Liver (tissue), 9 donors: ENCODE results near the gene SLC9C1. TPM values are rescaled to one million over a fixed set of nuclear protein-coding genes. Genes with fewer than 3 reads are reported as not detected.

Experiments
- DNase-seq: peaks from one replicate; pipeline ENCODE4 v3.0.0-alpha.2; 2017; ENCODE audit warnings: low spot score
- H3K27ac ChIP-seq, 2 donors: one replicate each; pipeline ENCODE4 v1.7.0; 2013; ENCODE audit warnings: inconsistent platforms in 2 of 2, low read length in 2 of 2, control low read depth in 1 of 2, low read depth in 1 of 2, mild to moderate bottlenecking in 1 of 2
- H3K27me3 ChIP-seq, 4 donors: one replicate each; pipeline versions ENCODE4 v1.6.1 to v1.7.0; 2013; ENCODE audit warnings: low read length in 3 of 4, inconsistent platforms in 1 of 4, mild to moderate bottlenecking in 1 of 4, moderate library complexity in 1 of 4; ENCODE audit not compliant: control insufficient read depth in 4 of 4, insufficient read depth in 4 of 4
- H3K36me3 ChIP-seq, 4 donors: one replicate each; pipeline versions ENCODE4 v1.6.1 to v1.7.0; 2013; ENCODE audit warnings: low read length in 3 of 4, mild to moderate bottlenecking in 3 of 4, low read depth in 1 of 4, moderate library complexity in 1 of 4; ENCODE audit not compliant: control insufficient read depth in 4 of 4, insufficient read depth in 3 of 4
- H3K4me1 ChIP-seq, 4 donors: one replicate each; pipeline versions ENCODE4 v1.6.1 to v1.7.0; 2013; ENCODE audit warnings: low read length in 3 of 4, mild to moderate bottlenecking in 3 of 4, moderate library complexity in 1 of 4; ENCODE audit not compliant: control insufficient read depth in 4 of 4, insufficient read depth in 4 of 4
- H3K4me3 ChIP-seq, 3 donors: one replicate each; pipeline versions ENCODE4 v1.6.1 to v1.7.0; 2013; ENCODE audit warnings: low read length in 3 of 3, control low read depth in 1 of 3, low read depth in 1 of 3, mild to moderate bottlenecking in 1 of 3
- H3K9ac ChIP-seq, 2 donors: one replicate each; pipeline ENCODE4 v1.7.0; 2013; ENCODE audit warnings: low read length in 2 of 2, mild to moderate bottlenecking in 2 of 2, moderate library complexity in 2 of 2, control low read depth in 1 of 2, low read depth in 1 of 2
- H3K9me3 ChIP-seq, 4 donors: one replicate each; pipeline versions ENCODE4 v1.6.1 to v1.7.0; 2013; ENCODE audit warnings: low read length in 3 of 4; ENCODE audit not compliant: control insufficient read depth in 4 of 4
- CTCF ChIP-seq: fragments of 150-350 bp; IDR thresholded peaks from 2 replicates; pipeline ENCODE4 v1.5.1; 2017; ENCODE audit warnings: improper control_type of control experiment, low read depth, low read length; ENCODE audit not compliant: missing input control
- EGR1 ChIP-seq, 2 donors: IDR thresholded peaks; 2 replicates each; pipeline ENCODE4 v1.6.1; 2016 to 2018; ENCODE audit warnings: antibody characterized with exemption in 2 of 2, low read depth in 2 of 2
- FOXA1 ChIP-seq: IDR thresholded peaks from 2 replicates; pipeline ENCODE4 v1.6.1; 2016; ENCODE audit warnings: antibody characterized with exemption
- FOXA2 ChIP-seq: IDR thresholded peaks from 2 replicates; pipeline ENCODE4 v1.6.1; 2016; ENCODE audit warnings: antibody characterized with exemption
- HNF4A ChIP-seq, 2 donors: conservative IDR thresholded peaks; 2 replicates each; pipeline ENCODE4 v1.6.1; 2016; ENCODE audit warnings: antibody characterized with exemption in 2 of 2, mild to moderate bottlenecking in 2 of 2
- HNF4G ChIP-seq: IDR thresholded peaks from 2 replicates; pipeline ENCODE4 v1.6.1; 2016; ENCODE audit warnings: antibody characterized with exemption
- JUND ChIP-seq, 2 donors: IDR thresholded peaks; 2 replicates each; pipeline ENCODE4 v1.6.1; 2016; ENCODE audit warnings: antibody characterized with exemption in 2 of 2
- MAX ChIP-seq: IDR thresholded peaks from 2 replicates; pipeline ENCODE4 v1.6.1; 2016; ENCODE audit warnings: antibody characterized with exemption
- NR2F2 ChIP-seq: IDR thresholded peaks from 2 replicates; pipeline ENCODE4 v1.6.1; 2016; ENCODE audit warnings: antibody characterized with exemption
- RAD21 ChIP-seq, 2 donors: IDR thresholded peaks; 2 replicates each; pipeline ENCODE4 v1.6.1; 2016; ENCODE audit warnings: antibody characterized with exemption in 2 of 2, mild to moderate bottlenecking in 2 of 2
- RXRA ChIP-seq, 2 donors: IDR thresholded peaks; 2 replicates each; pipeline ENCODE4 v1.6.1; 2017 to 2018; ENCODE audit warnings: antibody characterized with exemption in 2 of 2, mild to moderate bottlenecking in 1 of 2
- TAF1 ChIP-seq: conservative IDR thresholded peaks from 2 replicates; pipeline ENCODE4 v1.6.1; 2016; ENCODE audit warnings: antibody characterized with exemption, mild to moderate bottlenecking
- YY1 ChIP-seq: IDR thresholded peaks from 2 replicates; pipeline ENCODE4 v1.6.1; 2016; ENCODE audit warnings: antibody characterized with exemption, mild to moderate bottlenecking
- WGBS: extraction: QIAGEN DNeasy Blood & Tissue Kit; methylation state at CpG from one replicate; pipeline ENCODE4 v1.1.7; 2013; 5-methylcytosine and 5-hydroxymethylcytosine counted together
- polyA plus RNA-seq, 2 donors: library from polyadenylated mRNA; stranded (reverse) in 1 of 2; unstranded in 1 of 2; fragments of 200-250 nt in 1 of 2; fragments of >200 nt in 1 of 2; fragmentation: Nextera tagmentation in 1 of 2; extraction: Ambion mirVana in 1 of 2; gene quantifications; one replicate each; pipeline versions ENCODE4 v1.2.1 to v1.2.3, GENCODE V29; 2013 to 2015
- total RNA-seq, 2 donors: library from RNA; depleted of rRNA; stranded (reverse); fragments of >200 nt; gene quantifications; one replicate each; pipeline ENCODE4 v1.2.3, GENCODE V29; 2014
- TF ChIP-seq, protein P1 (sequence below): IDR thresholded peaks from 2 replicates; pipeline ENCODE4 v1.6.1; 2016; ENCODE audit warnings: antibody characterized with exemption
- donor health status: healthy.
- donor health status: healthy.
- donor health status: healthy.
- donor health status: healthy.
- donor health status: healthy.

The SLC9C1 gene
- total and polyA plus RNA-seq, 4 donors: 0.28 TPM; not detected in 3

- Histone ChIP-seq H3K9me3 (no peaks in the 10 kb centered on the region), H3K4me3 (no peak overlapping the region), H3K4me1 (no peaks in the 10 kb centered on the region), H3K9ac (no peak overlapping the region), H3K27ac (no peak overlapping the region), H3K27me3 (no peaks in the 10 kb centered on the region), H3K36me3 (no peaks in the 10 kb centered on the region)
- 87% methylated on average over 2 of the region's 2 CpGs for WGBS
- no peak for TF ChIP-seq TAF1
- TF ChIP-seq EGR1 (IDR thresholded peaks at IDR 0.05; ENCODE audit: low read depth in 2 of 2): no peak
- TF ChIP-seq HNF4G: no peak
- TF ChIP-seq FOXA1: no peak
- no peak for TF ChIP-seq MAX
- TF ChIP-seq JUND (IDR thresholded peaks at IDR 0.05): no peak
- TF ChIP-seq RXRA (IDR thresholded peaks at IDR 0.05): no peak
- no peak for TF ChIP-seq FOXA2
- no peak for TF ChIP-seq YY1
- TF ChIP-seq, protein P1, sequence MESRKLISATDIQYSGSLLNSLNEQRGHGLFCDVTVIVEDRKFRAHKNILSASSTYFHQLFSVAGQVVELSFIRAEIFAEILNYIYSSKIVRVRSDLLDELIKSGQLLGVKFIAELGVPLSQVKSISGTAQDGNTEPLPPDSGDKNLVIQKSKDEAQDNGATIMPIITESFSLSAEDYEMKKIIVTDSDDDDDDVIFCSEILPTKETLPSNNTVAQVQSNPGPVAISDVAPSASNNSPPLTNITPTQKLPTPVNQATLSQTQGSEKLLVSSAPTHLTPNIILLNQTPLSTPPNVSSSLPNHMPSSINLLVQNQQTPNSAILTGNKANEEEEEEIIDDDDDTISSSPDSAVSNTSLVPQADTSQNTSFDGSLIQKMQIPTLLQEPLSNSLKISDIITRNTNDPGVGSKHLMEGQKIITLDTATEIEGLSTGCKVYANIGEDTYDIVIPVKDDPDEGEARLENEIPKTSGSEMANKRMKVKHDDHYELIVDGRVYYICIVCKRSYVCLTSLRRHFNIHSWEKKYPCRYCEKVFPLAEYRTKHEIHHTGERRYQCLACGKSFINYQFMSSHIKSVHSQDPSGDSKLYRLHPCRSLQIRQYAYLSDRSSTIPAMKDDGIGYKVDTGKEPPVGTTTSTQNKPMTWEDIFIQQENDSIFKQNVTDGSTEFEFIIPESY: no peak
- no peak for DNase-seq
Observed at GRCh38 chr3:112167758-112168157, 126.3 kb downstream of the SLC9C1 start.

DNA sequence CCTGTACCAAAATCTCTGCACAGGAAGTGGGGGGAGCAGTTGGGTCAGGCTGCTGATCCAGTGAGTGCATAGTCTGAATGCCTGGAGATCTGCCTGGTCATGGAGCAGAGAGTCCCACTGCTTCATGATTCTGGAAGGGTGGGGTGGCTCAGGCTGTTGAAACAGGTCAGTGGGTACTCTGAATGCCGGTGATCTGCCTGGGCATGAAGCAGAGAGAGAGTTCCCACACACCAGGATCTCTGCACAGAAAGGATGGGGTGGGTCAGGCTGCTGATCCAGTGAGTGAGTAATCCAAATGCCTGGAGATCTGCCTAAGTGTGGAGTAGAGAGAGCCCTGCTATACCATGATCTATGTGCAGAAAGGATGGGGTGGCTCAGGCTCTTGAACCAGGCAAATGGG is 144.9 kb downstream of the SLC9C1 start:
- Histone ChIP-seq H3K4me3 (no peak overlapping the region), H3K9me3 (peaks cover 0 to 10% (median 9%) of the 10 kb centered on the region in 4 donors), H3K4me1 (no peaks in the 10 kb centered on the region), H3K27ac (no peak overlapping the region), H3K36me3 (no peaks in the 10 kb centered on the region), H3K9ac (no peak overlapping the region), H3K27me3 (peaks cover 0 to 4% (median 1%) of the 10 kb centered on the region in 4 donors)
- 81% methylated on average over 1 of the region's 1 CpG for WGBS
- no peak for DNase-seq
- TF ChIP-seq CTCF (no peak), HNF4G (no peak), TAF1 (no peak), NR2F2 (no peak), FOXA2 (no peak), JUND (IDR thresholded peaks at IDR 0.05) (no peak), FOXA1 (no peak), MAX (no peak), HNF4A (conservative IDR thresholded peaks at IDR 0.05) (no peak), RXRA (IDR thresholded peaks at IDR 0.05) (no peak), EGR1 (IDR thresholded peaks at IDR 0.05; ENCODE audit: low read depth in 2 of 2) (no peak), RAD21 (IDR thresholded peaks at IDR 0.05) (no peak)
- TF ChIP-seq, protein P1: no peak
